GM08714 (cell line): Measurements from ENCODE around the gene TYMS.

ENCODE experiments used
- H3K4me3 ChIP-seq: fragments of 200-500 bp; sonication (Bioruptor generic); 2 replicates; pipeline ENCODE4 v1.5.1; 2014; ENCODE audit warnings: mild to moderate bottlenecking, low read length, inconsistent platforms
- ZNF274 ChIP-seq: IDR thresholded peaks from 2 replicates; pipeline ENCODE4 v1.6.1; 2012; ENCODE audit warnings: mild to moderate bottlenecking, low read depth, low read length

Gene TYMS

GRCh38 chr18:627231-627630 lies 30.2 kb upstream of the TYMS start:
- no peak for TF ChIP-seq ZNF274
- H3K4me3 ChIP-seq = no peak overlapping the region

GRCh38 chr18:629269-630150 lies 27.9 kb upstream of the TYMS start:
- no peak for TF ChIP-seq ZNF274
- no peak overlapping the region for H3K4me3 ChIP-seq

- no peak overlapping the region for H3K4me3 ChIP-seq
- TF ChIP-seq ZNF274 = no peak
Measured at GRCh38 chr18:631560-631959, 25.9 kb upstream of the TYMS start.

GRCh38 chr18:634551-635045 lies 22.9 kb upstream of the TYMS start:
- H3K4me3 ChIP-seq = no peak overlapping the region
- no peak for TF ChIP-seq ZNF274

- H3K4me3 ChIP-seq = no peak overlapping the region
- no peak for TF ChIP-seq ZNF274
Measured at GRCh38 chr18:635171-635570, 22.3 kb upstream of the TYMS start.

- no peak for TF ChIP-seq ZNF274
- H3K4me3 ChIP-seq = no peak overlapping the region
Measured at GRCh38 chr18:641224-641623, 16.2 kb upstream of the TYMS start.

- TF ChIP-seq ZNF274 = no peak
- no peak overlapping the region for H3K4me3 ChIP-seq
Measured at GRCh38 chr18:644395-645004, 13.0 kb upstream of the TYMS start.

- TF ChIP-seq ZNF274 = no peak
- no peak overlapping the region for H3K4me3 ChIP-seq
Measured at GRCh38 chr18:647304-647703, 10.1 kb upstream of the TYMS start.

GRCh38 chr18:649341-649740 lies 8.1 kb upstream of the TYMS start:
- TF ChIP-seq ZNF274 = no peak

GRCh38 chr18:650428-650858 lies 7.0 kb upstream of the TYMS start:
- no peak for TF ChIP-seq ZNF274
- no peak overlapping the region for H3K4me3 ChIP-seq

More at GRCh38 chr18:649341-649740, 8.1 kb upstream of the TYMS start:
- no peak overlapping the region for H3K4me3 ChIP-seq

GRCh38 chr18:652131-652530 lies 5.3 kb upstream of the TYMS start:
- no peak for TF ChIP-seq ZNF274
- H3K4me3 ChIP-seq = no peak overlapping the region

- no peak overlapping the region for H3K4me3 ChIP-seq
Measured at GRCh38 chr18:653512-653911, 3.9 kb upstream of the TYMS start.

GRCh38 chr18:654601-655000 lies 2.9 kb upstream of the TYMS start:
- no peak overlapping the region for H3K4me3 ChIP-seq
- TF ChIP-seq ZNF274 = no peak

More at GRCh38 chr18:653512-653911, 3.9 kb upstream of the TYMS start:
- TF ChIP-seq ZNF274 = no peak

GRCh38 chr18:655445-655844 lies 2.0 kb upstream of the TYMS start:
- no peak overlapping the region for H3K4me3 ChIP-seq
- TF ChIP-seq ZNF274 = no peak

GRCh38 chr18:658001-658946 lies 821 bp downstream of the TYMS start:
- H3K4me3 ChIP-seq = peak overlapping the region; percentile 82
- TF ChIP-seq ZNF274 = no peak
